Measurements from ENCODE around the gene RGS6. TPM values are rescaled to one million over a fixed set of nuclear protein-coding genes. Genes with fewer than 3 reads are reported as not detected.

The RGS6 gene
- total and polyA plus RNA-seq, 2 of the 4 experiments (the other 2 are of a cell fraction): not detected

DNA sequence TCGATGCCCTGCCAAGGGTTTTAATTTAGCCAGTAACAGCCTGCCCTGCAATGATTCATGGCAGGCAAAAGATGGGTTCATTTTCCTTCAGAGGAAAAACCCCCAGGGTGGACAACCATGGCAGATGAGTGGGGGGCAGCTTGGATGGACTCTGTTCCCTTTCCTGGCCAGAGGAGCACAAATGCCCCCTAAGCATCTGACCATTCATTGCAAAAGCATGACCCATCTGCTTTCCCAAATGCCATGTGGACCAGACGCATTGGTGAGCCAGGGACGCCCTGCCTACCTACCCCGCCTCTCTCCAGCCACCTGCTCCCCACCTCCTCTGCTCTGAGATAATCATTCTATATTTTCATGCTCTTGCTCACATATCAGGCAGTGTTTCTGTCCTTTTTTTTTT is 679.8 kb downstream of the RGS6 start:
- ATAC-seq (ENCODE audit: low read depth): no peak
- Histone ChIP-seq H3K79me1 (ENCODE audit: low read depth in 1 of 2, low read length in 2 of 2) (peaks cover 0 to 29% of the 10 kb centered on the region in 2 experiments; a peak in 2 of 4 replicates), H2BK15ac (ENCODE audit: low read depth, low read length) (peak overlapping the region; percentile 53; the same call in 2 of the 3 replicates), H3K23ac (ENCODE audit: low read depth, low read length) (no peak overlapping the region), H2AFZ (replicated peaks; ENCODE audit: low read length, poor library complexity) (no peak overlapping the region), H4K5ac (ENCODE audit: low read depth, low read length) (no peak overlapping the region), H3K9me1 (ENCODE audit: insufficient read depth, low read length) (peaks cover 52% of the 10 kb centered on the region), H3K27me3 (ENCODE audit: control insufficient read depth, insufficient read depth, low read length) (no peaks in the 10 kb centered on the region), H4K20me1 (ENCODE audit: insufficient read depth, low read length) (no peaks in the 10 kb centered on the region), H2AK9ac (replicated peaks; ENCODE audit: low read depth, low read length, poor library complexity) (peak overlapping the region; percentile 25), H2BK120ac (ENCODE audit: low read depth, low read length) (peak overlapping the region; percentile 100), H3K4me1 (ENCODE audit: control insufficient read depth, insufficient read depth, low read length) (peaks cover 54% of the 10 kb centered on the region), H3K36me3 (ENCODE audit: control insufficient read depth, insufficient read depth, low read length) (no peaks in the 10 kb centered on the region), H2BK5ac (ENCODE audit: low read depth, low read length, poor library complexity, severe bottlenecking) (peak overlapping the region; percentile 25), H3K14ac (replicated peaks; ENCODE audit: low read depth, low read length) (no peak overlapping the region), H3K27ac (ENCODE audit: insufficient read depth, low read length) (no peak overlapping the region), H3K18ac (ENCODE audit: low read depth, low read length) (no peak overlapping the region), H3K9me3 (ENCODE audit: control insufficient read depth, insufficient read depth, low read length) (no peaks in the 10 kb centered on the region), H3K56ac (ENCODE audit: extremely low read depth, insufficient read depth, low read length) (no peak overlapping the region), H3K4me2 (ENCODE audit: low read depth, low read length) (no peak overlapping the region), H4K8ac (ENCODE audit: low read depth in 2 of 2, low read length in 2 of 2) (peak overlapping the region in 1 of 2 experiments; percentile 43; a peak in 1 of 4 replicates), H2BK20ac (ENCODE audit: low read depth, low read length) (peak overlapping the region; percentile 85), H2AK5ac (ENCODE audit: low read depth, low read length) (peak overlapping the region; percentile 81; the same call in 1 of the 2 replicates), H4K91ac (ENCODE audit: insufficient read depth, low read depth, low read length) (peak overlapping the region; percentile 100), H3K9ac (ENCODE audit: low read depth, low read length) (no peak overlapping the region), H3K4me3 (ENCODE audit: insufficient read depth, low read depth, low read length) (no peak overlapping the region), H3K4ac (ENCODE audit: low read depth, low read length) (peak overlapping the region; percentile 100; the same call in 1 of the 2 replicates)
- intact Hi-C loops (cut with micrococcal nuclease): no loop called here
- no CpG with 5 or more reads among the region's 4 CpGs for WGBS, 2 experiments (ENCODE audit: extremely low coverage in 2 of 2, insufficient read length in 1 of 2)
- DNase-seq: no peak
- ChIA-PET CTCF (no interaction called here), POLR2A (ENCODE audit: unreplicated experiment) (no interaction called here)
- dilution Hi-C loops (cut with HindIII; ENCODE audit: low sequenced_read_pairs, unreplicated experiment): no loop called here
- TF ChIP-seq POLR2A (IDR thresholded peaks at IDR 0.05; ENCODE audit: low read depth, low read length) (no peak), ELK1 (IDR thresholded peaks at IDR 0.05; ENCODE audit: borderline replicate concordance, low read depth, low read length) (no peak), RFX5 (IDR thresholded peaks at IDR 0.05; ENCODE audit: low read depth, low read length) (no peak), CTCF (conservative IDR thresholded peaks at IDR 0.05; ENCODE audit: low read depth, low read length) (no peak), USF2 (IDR thresholded peaks at IDR 0.05; ENCODE audit: low read depth, low read length) (no peak), SMC3 (IDR thresholded peaks at IDR 0.05; ENCODE audit: low read depth, low read length) (no peak), CEBPB (IDR thresholded peaks at IDR 0.05; ENCODE audit: low read depth, low read length) (no peak), CHD1 (IDR thresholded peaks at IDR 0.05; ENCODE audit: low read depth, low read length) (no peak), RAD21 (IDR thresholded peaks at IDR 0.05; ENCODE audit: low read length) (no peak), MXI1 (IDR thresholded peaks at IDR 0.05; ENCODE audit: borderline replicate concordance, low read depth, low read length) (no peak), MAFK (IDR thresholded peaks at IDR 0.05; ENCODE audit: low read depth, low read length) (no peak), MAZ (IDR thresholded peaks at IDR 0.05; ENCODE audit: borderline replicate concordance, low read depth, low read length) (no peak), NFE2L2 (IDR thresholded peaks at IDR 0.05; ENCODE audit: low read depth, low read length) (no peak), BHLHE40 (IDR thresholded peaks at IDR 0.05; ENCODE audit: low read depth, low read length) (no peak), FOS (IDR thresholded peaks at IDR 0.05; ENCODE audit: low read depth, low read length) (no peak), RCOR1 (IDR thresholded peaks at IDR 0.05; ENCODE audit: insufficient replicate concordance, low read length) (no peak)
- in situ Hi-C loops (cut with MboI; ENCODE audit: low sequenced_read_pairs): no loop called here
- no TSS peak for BruUV-seq (replicated peaks)
